Left lobe of liver (tissue), 2 donors: Measurements from ENCODE around the gene IFNGR1. TPM values are rescaled to one million over a fixed set of nuclear protein-coding genes. Genes with fewer than 3 reads are reported as not detected.
"Not testable (repeated sequence)": the region's sequence is repeated elsewhere in the genome, so short reads cannot be mapped to it uniquely, and the experiment has no call there.

ENCODE experiments used
- ATAC-seq: fragments of 200-7000 bp; cut with Tn5 transposase; one replicate; pipeline ENCODE4 v1.9.1; 2020; ENCODE audit warnings: mild to moderate bottlenecking, moderate library complexity
- DNase-seq: peaks from one replicate; pipeline ENCODE4 v3.0.0-alpha.2; 2020; ENCODE audit warnings: low spot score
- total RNA-seq: library from RNA; stranded (reverse); gene quantifications from one replicate; pipeline ENCODE4 v1.2.1, GENCODE V29; 2021
- donor health status: DM: no; HTN: no; CAD: no; lungs with moderate emphysema.
- donor health status: DM: no; HTN: yes; CAD: no.

The IFNGR1 gene
- total RNA-seq, 1 donor from 2014 or later: 23.0 TPM

DNA sequence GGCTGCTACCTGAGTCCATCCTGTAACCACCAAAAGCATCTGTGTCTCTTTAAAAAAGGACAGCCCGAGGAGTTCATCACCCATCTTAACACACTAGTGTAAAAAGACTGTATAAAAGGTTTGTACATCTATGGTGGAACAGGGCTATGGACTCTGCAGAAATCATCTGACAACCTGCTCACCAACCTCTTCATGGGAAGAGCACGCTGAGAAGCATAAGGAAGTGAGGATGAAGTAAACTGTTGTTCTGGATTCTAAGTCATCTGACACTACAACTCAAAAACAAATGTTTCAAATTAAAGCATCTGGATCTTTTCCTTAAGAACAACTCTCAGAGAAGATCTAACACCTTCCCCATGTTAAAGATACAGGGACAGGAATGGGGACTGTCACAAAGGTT lies 5.4 kb downstream of the IFNGR1 start:
- no peak for DNase-seq
- no peak for ATAC-seq

GRCh38 chr6:137213331-137213740 lies 5.8 kb downstream of the IFNGR1 start:
- DNase-seq (no peak), ATAC-seq (no peak)

GRCh38 chr6:137211910-137212309 lies 7.3 kb downstream of the IFNGR1 start:
- no peak for ATAC-seq
- DNase-seq: no peak

- ATAC-seq: peak; percentile 88
- no peak for DNase-seq
Observed at GRCh38 chr6:137210903-137211302, 8.3 kb downstream of the IFNGR1 start.

- no peak for DNase-seq
- ATAC-seq: no peak
Observed at GRCh38 chr6:137208279-137208678, 10.9 kb downstream of the IFNGR1 start.

DNA sequence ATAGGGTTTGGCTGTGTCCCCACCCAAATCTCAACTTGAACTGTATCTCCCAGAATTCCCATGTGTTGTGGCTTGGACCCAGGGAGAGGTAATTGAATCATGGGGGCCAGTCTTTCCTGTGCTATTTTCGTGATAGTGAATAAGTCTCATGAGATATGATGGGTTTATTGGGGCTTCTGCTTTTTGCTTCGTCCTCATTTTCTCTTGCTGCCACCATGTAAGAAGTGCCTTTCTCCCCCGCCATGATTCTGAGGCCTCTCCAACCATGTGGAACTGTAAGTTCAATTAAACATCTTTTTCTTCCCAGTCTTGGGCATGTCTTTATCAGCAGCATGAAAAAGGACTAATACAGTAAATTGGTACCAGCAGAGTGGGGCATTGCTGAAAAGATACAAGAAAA lies 11.7 kb downstream of the IFNGR1 start:
- not testable (repeated sequence) for ATAC-seq

GRCh38 chr6:137206577-137206976 lies 12.6 kb downstream of the IFNGR1 start:
- ATAC-seq: no peak
- no peak for DNase-seq

More for the DNA sequence above, 11.7 kb downstream of the IFNGR1 start:
- DNase-seq: not testable (repeated sequence)

DNA sequence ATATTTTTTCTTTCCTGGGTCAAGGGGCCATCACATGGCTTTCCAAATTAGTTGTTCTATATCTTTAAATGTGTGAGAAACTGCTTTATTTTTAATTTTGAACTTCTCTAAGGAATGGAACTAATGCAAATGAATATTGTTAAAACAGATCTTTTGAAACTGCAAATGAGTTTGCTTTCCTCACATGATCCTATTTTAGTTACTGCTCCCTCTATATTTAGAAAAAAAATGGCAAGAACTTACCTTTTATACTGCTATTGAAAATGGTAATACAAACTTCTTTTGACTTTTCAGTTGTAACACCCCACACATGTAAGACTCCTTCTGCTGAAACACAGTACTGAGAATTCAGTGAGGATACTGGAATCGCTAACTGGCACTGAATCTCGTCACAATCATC lies 15.9 kb downstream of the IFNGR1 start:
- no peak for DNase-seq
- no peak for ATAC-seq

DNA sequence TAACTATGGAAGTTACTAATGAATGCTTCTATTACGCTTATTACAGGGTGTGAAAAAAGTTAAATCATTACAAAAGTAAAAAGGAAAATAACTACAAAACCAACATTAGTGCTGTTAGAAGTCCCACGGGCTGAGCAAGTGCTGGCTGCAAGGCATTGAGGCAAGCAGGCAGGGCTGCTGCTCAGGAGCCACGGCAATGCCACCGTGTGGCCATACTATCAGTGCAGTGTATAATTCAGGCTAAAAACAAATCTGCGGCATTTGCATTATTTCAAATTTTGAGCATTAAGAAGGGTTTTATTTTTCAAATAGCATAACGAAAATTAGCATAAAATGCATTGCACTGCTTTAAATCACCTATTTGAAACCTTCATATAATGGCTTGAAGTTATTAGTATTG lies 17.1 kb downstream of the IFNGR1 start:
- DNase-seq: no peak
- ATAC-seq: no peak

DNA sequence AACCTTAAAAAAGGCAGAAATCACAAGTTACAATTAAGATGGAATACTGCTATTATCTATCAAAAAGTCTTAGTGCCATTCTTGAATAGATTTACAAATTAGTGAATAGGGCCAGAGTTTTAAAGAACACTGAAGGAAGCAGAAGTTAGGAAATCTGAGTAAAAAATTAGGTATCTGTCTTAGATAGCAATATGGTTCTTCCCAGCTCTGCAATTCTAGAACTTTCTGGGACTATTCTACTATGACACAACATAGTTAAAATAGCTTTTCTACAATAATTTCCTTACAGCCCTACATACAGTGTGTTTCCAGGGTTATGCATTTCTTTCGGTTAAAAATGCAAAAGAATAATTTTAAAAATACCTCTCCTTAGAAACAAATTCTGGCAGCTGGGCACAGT lies 18.2 kb downstream of the IFNGR1 start:
- DNase-seq (no peak), ATAC-seq (no peak)

DNA sequence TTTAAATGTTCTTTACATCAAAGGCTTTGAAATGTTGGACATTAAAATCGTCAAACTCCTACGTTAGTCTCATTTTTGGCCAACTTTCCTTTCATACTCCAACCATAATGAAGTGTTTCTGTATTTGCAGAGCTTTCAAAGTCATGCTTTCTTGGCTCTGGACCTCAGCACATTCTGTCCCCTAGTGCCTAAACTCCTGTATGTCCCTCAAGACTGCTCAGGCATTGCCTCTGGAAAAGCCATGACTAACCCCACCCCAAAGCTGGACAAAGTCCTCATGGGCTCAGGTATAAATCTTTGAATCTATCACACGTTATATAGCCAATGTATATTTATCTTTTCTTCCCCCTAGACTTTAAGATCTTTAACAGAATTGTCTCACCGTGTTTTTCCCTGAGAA lies 18.9 kb downstream of the IFNGR1 start:
- DNase-seq (no peak), ATAC-seq (no peak)

- ATAC-seq: no peak
- no peak for DNase-seq
Observed at GRCh38 chr6:137197684-137198645, 21.2 kb downstream of the IFNGR1 start.

DNA sequence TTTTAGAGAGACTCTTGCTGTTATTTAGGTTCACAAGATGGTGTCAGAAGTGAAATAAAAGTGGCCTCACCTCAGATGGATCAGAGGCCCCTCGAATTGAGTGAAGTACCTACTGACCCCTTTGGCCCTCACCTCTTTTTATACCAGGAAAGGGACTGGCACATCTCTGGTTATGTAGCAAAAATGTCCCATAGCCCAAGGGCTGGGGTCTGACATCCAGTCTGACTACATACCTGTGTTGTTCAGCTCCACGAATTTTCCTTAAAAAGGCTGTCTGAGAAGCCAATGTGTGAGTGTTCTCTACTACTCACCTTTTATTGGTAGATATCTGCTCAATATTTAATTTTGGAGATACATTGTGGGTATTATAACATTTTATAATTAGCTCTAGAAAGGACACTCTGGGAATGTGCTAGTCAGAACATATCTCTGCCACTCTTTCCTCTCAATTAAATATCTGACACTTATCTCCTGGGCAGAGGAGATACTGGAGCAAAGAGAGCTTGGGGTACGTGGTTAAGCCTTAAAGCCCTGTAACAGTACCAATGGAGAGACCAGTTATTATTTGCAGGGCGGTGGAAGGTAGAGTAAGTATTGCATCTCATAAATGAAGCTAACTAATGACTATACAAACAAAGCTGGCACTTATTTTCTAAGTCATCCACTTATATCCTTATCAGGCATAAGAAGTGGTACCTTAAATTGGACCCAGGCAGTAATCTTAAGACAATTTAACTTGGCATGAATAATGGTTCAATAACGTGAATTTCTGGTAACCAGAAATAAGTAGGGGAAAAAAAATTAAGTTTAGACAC lies 25.7 kb downstream of the IFNGR1 start:
- no peak for ATAC-seq
- DNase-seq: no peak

DNA sequence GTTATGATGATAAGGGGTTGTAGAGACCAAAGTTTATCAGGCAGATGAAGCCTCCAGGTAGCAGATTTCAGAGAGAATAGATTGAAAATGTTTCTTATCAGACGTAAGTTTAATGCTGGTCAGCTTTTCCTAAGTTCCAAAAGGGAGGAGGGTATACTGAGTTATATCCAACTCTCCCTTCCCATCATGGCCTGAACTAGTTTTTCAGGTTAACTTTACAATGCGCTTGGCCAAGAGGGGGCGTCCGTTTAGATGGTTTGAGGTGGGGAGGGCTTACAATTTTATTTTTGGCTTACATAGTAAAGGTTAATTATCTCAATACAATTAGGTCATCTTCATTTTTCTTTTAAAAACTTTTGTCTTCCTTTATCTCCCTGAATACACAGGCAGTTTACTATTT lies 26.4 kb downstream of the IFNGR1 start:
- ATAC-seq (no peak), DNase-seq (no peak)

DNA sequence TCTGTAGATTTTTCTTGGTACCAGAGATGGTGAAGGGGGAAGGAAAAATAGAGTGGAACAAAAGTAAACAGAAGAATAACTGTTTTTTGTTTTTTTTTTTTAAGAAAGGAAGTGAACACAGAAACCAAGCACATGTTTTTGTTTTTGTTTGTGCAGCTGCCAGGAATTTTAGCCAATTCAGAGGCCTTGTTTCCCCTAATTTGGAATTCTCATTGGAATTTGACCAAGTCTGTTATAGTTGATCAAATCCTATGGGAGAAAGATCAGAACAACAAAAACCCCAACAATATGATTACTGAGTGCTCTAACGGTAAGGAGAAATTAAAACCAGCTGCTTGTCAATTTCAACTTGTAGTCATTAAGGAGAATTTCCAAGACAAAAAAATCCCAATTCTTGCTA lies 27.5 kb downstream of the IFNGR1 start:
- no peak for ATAC-seq
- no peak for DNase-seq

- DNase-seq: no peak
- no peak for ATAC-seq
Observed at GRCh38 chr6:137191236-137191635, 27.9 kb downstream of the IFNGR1 start.

DNA sequence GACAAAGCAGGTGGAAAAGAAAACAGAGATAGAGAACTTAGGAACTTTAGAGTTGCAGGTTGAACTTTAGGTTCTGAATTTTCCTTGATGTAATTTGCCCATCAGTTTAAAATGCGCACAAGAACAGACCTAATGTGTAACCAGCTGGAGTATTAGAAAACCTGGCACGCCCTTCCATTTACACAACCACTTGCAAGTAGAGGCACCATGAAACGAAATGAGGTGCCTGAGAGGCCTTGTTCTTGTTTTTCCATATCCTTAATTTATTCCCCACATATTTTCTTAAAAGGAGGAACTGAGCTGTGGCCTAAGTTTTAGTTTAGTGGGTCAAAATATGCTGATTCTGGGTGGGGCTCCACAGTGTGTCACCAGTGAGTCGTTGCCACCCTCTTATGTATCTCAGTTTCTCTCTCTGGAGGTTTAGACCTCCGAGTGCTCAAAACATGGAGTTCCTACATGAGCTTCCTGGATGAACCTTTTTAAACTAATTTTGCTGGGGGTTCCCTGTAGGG lies 28.5 kb downstream of the IFNGR1 start:
- no peak for DNase-seq
- ATAC-seq: no peak

DNA sequence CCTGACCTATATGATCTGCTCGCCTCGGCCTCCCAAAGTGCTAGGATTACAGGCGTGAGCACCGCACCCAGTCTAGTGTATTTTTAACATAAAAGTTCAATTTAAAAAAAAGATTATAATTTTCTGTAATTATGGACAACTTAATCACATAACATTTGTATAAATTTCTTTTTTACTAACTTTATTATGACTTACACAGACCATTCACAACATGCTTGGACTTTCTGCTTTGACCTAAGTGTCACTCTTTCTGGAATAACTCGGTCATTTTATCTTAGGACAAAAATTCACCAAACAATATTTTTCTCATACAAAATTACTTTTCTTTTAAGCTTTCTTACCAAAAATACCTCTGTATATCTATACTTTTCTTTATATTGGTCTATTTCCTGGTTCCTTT lies 30.3 kb downstream of the IFNGR1 start:
- ATAC-seq (no peak), DNase-seq (no peak)

DNA sequence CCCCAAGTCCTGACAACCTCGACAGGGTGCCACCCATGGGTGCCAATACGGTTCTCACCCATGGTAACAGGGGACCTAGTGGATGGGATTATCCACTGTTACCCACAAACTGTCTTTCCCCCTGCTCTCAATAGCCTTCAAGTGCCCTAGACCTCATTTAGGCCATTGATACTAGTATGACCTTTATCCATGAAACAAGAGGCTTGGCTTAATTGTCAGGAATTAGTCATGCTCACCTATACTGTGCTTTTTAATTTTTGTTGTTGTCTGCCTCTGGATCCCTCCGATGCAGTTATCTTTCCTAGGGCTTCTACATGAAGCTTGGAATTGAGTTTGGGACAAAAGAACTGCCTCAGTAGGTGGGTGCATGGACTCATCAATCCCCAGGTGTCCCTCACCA lies 33.9 kb downstream of the IFNGR1 start:
- ATAC-seq (no peak), DNase-seq (no peak)

DNA sequence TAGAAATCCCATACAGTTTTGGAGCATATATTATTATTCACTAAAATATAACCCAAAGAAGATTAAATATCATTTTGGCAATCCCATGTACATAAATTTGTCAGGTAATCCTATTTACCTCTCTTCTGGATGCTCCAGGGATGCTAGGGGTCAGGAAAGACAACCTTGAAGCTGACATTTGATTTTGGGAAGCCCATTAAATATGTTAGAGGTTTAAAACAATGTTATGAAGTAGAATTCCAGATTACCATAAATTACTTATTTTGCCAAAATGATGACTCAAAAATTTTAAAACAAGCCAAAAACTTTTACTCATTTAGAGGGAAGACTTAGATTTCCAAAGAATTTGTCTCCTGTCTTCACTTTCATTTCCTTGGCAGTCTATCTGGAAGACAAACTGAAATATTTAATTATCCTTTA lies 36.5 kb downstream of the IFNGR1 start:
- DNase-seq (no peak), ATAC-seq (no peak)

DNA sequence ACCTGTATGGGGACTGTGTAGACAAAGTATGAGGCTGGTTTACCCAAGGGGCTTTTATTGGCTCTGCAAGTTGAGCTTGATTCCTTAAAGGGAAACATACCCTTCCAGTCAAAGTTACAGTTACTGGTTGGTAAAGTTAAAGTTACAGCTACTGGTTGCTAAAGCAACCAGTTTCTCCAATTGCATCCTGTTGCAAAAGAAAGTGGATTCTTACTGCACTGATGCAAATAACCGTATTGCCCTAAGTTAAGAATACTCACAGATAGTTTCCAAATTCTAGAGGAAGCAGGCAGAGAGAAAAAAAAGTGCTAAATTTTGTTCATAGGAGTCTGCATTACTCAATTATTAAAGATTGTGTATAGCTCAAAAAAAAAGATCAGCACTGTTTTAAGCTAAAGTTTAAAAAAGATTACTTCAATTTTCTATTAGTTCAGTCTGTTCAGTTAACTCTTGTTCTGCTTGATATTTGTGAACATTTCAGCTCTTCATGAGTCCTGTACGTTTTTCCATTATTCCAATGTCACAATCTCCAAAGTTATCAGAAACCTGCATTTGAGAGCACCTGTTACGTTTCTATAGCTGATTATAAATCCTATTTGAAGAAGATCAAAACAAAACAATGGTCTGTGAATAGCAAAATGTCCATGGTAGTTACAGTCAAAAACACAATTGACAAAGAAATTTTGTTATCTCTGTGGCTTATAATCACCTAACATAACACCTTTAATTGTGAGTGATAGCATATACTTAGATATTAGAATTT lies 37.1 kb downstream of the IFNGR1 start:
- ATAC-seq (no peak), DNase-seq (no peak)
